22Rv1 (cell line): ENCODE results near the gene PRSS57.
"Not testable (repeated sequence)": the region's sequence is repeated elsewhere in the genome, so short reads cannot be mapped to it uniquely, and the experiment has no call there.

ENCODE experiments used
- ZFX ChIP-seq: fragments of 450-650 bp; IDR thresholded peaks from 2 replicates; pipeline ENCODE4 v1.6.1; 2017; ENCODE audit warnings: antibody characterized with exemption, borderline replicate concordance
- TF ChIP-seq, protein P1 (sequence below): fragments of 450-650 bp; IDR thresholded peaks from 2 replicates; pipeline ENCODE4 v1.5.1; 2017; ENCODE audit warnings: mild to moderate bottlenecking

DNA sequence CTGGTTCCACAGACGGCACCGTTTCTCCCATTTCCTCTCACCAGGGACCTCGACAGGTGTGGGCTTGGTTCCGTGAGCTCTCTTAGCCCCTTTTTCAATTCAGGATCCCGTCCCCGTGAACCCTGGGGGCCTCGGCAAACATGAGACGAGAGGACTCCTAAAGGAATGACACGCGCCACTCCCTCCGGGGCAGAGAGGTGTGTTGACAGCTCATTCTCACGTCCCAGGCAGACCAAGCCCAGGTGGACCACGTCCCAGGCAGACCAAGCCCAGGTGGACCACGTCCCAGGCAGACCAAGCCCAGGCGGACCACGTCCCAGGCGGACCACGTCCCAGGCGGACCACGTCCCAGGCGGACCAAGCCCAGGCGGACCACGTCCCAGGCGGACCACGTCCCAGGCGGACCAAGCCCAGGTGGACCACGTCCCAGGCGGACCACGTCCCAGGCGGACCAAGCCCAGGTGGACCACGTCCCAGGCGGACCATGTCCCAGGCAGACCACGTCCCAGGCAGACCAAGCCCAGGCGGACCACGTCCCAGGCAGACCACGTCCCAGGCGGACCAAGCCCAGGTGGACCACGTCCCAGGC, 28.2 kb downstream of the PRSS57 start:
- TF ChIP-seq, protein P1, sequence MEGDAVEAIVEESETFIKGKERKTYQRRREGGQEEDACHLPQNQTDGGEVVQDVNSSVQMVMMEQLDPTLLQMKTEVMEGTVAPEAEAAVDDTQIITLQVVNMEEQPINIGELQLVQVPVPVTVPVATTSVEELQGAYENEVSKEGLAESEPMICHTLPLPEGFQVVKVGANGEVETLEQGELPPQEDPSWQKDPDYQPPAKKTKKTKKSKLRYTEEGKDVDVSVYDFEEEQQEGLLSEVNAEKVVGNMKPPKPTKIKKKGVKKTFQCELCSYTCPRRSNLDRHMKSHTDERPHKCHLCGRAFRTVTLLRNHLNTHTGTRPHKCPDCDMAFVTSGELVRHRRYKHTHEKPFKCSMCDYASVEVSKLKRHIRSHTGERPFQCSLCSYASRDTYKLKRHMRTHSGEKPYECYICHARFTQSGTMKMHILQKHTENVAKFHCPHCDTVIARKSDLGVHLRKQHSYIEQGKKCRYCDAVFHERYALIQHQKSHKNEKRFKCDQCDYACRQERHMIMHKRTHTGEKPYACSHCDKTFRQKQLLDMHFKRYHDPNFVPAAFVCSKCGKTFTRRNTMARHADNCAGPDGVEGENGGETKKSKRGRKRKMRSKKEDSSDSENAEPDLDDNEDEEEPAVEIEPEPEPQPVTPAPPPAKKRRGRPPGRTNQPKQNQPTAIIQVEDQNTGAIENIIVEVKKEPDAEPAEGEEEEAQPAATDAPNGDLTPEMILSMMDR, result not testable (repeated sequence)
- TF ChIP-seq ZFX, result not testable (repeated sequence)
